BE2C (cell line): Measurements from ENCODE around the gene PIGO.

Experiments used
- DNase-seq: peaks from one replicate; pipeline ENCODE4 v3.0.0-alpha.2; 2020
- H3K27me3 ChIP-seq: fragments of 250-450 bp; sonication (Bioruptor Pico); 2 replicates; pipeline ENCODE4 v1.5.1; 2020; ENCODE audit warnings: mild to moderate bottlenecking
- H3K36me3 ChIP-seq: fragments of 250-450 bp; sonication (Bioruptor Pico); 2 replicates; pipeline ENCODE4 v1.5.1; 2020; ENCODE audit warnings: mild to moderate bottlenecking
- H3K4me1 ChIP-seq: fragments of 250-450 bp; sonication (Bioruptor Pico); 2 replicates; pipeline ENCODE4 v1.5.1; 2020
- H3K4me3 ChIP-seq: 2 replicates; pipeline ENCODE4 v1.5.1; 2011; ENCODE audit warnings: low read depth, low read length
- H3K9me3 ChIP-seq: fragments of 250-450 bp; sonication (Bioruptor Pico); 2 replicates; pipeline ENCODE4 v1.5.1; 2020
- CTCF ChIP-seq: IDR thresholded peaks from 2 replicates; pipeline ENCODE4 v1.5.1; 2012; ENCODE audit warnings: mild to moderate bottlenecking, low read depth, low read length

PIGO gene

GRCh38 chr9:35074791-35075190, 21.6 kb downstream of the PIGO start:
- Histone ChIP-seq H3K36me3 (peaks cover 33% of the 10 kb centered on the region), H3K4me1 (peaks cover 3% of the 10 kb centered on the region; the same call in 1 of the 2 replicates)

GRCh38 chr9:35074141-35074540, 22.2 kb downstream of the PIGO start:
- Histone ChIP-seq H3K9me3 (no peaks in the 10 kb centered on the region), H3K27me3 (no peaks in the 10 kb centered on the region), H3K4me3 (no peak overlapping the region), H3K36me3 (peaks cover 36% of the 10 kb centered on the region), H3K4me1 (peaks cover 3% of the 10 kb centered on the region; the same call in 1 of the 2 replicates)
- no peak for TF ChIP-seq CTCF
- DNase-seq: no peak

More at GRCh38 chr9:35074791-35075190, 21.6 kb downstream of the PIGO start:
- DNase-seq: no peak
- no peaks in the 10 kb centered on the region for H3K9me3 ChIP-seq
- no peak overlapping the region for H3K4me3 ChIP-seq
- no peaks in the 10 kb centered on the region for H3K27me3 ChIP-seq
- TF ChIP-seq CTCF: no peak

GRCh38 chr9:35073279-35073612, 23.1 kb downstream of the PIGO start:
- Histone ChIP-seq H3K4me3 (peak overlapping the region; percentile 38; the same call in 1 of the 2 replicates), H3K36me3 (peaks cover 45% of the 10 kb centered on the region)

GRCh38 chr9:35072461-35073278, 23.7 kb downstream of the PIGO start, which contains the start of gene VCP:
VCP (minus strand) TSS chr9:35072625; CDS start chr9:35072353, 272 bp downstream.
- DNase-seq: peak; percentile 98
- peaks cover 3% of the 10 kb centered on the region; the same call in 1 of the 2 replicates for H3K4me1 ChIP-seq
- no peaks in the 10 kb centered on the region for H3K27me3 ChIP-seq
- H3K4me3 ChIP-seq: peak within 1 kb of the TSS; percentile 97
- no peaks in the 10 kb centered on the region for H3K9me3 ChIP-seq
- H3K36me3 ChIP-seq: peaks cover 50% of the 10 kb centered on the region
- TF ChIP-seq CTCF: no peak

More at GRCh38 chr9:35073279-35073612, 23.1 kb downstream of the PIGO start:
- DNase-seq: no peak
- no peak for TF ChIP-seq CTCF
- no peaks in the 10 kb centered on the region for H3K9me3 ChIP-seq
- H3K4me1 ChIP-seq: peaks cover 3% of the 10 kb centered on the region; the same call in 1 of the 2 replicates
- no peaks in the 10 kb centered on the region for H3K27me3 ChIP-seq

GRCh38 chr9:35071814-35072460, 24.5 kb downstream of the PIGO start:
- Histone ChIP-seq H3K36me3 (peaks cover 54% of the 10 kb centered on the region), H3K4me1 (peaks cover 3% of the 10 kb centered on the region; the same call in 1 of the 2 replicates)

More at GRCh38 chr9:35071814-35072460, 24.5 kb downstream of the PIGO start:
- H3K4me3 ChIP-seq: peak overlapping the region; percentile 97
- no peaks in the 10 kb centered on the region for H3K27me3 ChIP-seq
- no peaks in the 10 kb centered on the region for H3K9me3 ChIP-seq
- DNase-seq: peak; percentile 91
- TF ChIP-seq CTCF: peak; percentile 46
